CD4-positive, alpha-beta T cell treated with Interleukin-17A for 4 hours (primary cell): Measurements from ENCODE around the gene ZFYVE19.

ENCODE experiments used
- DNase-seq: peaks from one replicate; pipeline ENCODE4 v3.0.0-alpha.2; 2020; ENCODE audit warnings: mixed read lengths

The ZFYVE19 gene

GRCh38 chr15:40807028-40807887 lies at the start of gene ZFYVE19, which contains the start of gene DNAJC17:
ZFYVE19 (plus strand) TSS chr15:40807089; CDS start chr15:40807590, 501 bp downstream.
DNAJC17 (minus strand) TSS chr15:40807473; CDS start chr15:40807446, 27 bp downstream.
- DNase-seq = peak; percentile 94

- no peak for DNase-seq
Observed at GRCh38 chr15:40759961-40760360, 46.9 kb upstream of the ZFYVE19 start.

DNA sequence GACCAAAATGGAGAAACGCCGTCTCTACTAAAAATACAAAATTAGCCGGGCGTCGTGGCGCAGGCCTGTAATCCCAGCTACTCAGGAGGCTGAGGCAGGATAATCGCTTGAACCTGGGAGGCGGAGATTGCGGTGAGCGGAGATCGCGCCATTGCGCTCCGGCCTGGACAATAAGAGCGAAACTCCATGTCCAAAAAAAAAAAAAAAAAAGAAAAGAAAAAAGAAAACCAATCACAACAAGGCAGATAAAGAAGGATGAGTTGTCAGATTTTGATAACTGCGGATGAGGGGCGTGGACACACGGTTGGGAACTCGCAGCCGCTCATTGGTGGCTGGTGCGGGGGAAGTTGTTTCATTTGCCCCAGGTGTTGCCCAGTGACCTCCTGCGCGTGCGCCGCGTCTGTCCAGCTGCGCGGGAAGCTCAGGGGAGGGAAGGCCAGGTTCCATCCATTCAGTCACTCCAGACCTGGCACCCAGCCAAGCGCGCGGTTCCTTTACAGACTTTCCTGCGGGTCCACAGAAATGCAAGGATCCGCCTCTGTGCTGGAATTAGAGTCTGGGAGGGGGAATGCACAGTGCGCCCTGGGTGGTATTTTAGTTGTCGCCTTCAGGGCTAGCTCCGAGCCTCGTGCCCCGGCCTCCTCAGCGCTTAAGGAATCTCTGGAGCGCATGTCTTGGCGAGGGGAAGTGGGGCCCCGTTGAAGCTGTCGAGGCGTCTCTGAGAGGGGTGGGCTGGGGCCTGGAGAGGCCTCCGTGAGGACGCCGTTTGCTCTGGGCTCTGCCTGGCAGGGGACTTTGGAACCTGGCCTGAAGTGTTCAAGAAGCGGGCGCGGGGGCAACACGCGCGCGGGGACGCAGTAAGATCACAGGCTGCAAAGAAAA lies 43.7 kb upstream of the ZFYVE19 start:
- DNase-seq = peak; percentile 56

DNA sequence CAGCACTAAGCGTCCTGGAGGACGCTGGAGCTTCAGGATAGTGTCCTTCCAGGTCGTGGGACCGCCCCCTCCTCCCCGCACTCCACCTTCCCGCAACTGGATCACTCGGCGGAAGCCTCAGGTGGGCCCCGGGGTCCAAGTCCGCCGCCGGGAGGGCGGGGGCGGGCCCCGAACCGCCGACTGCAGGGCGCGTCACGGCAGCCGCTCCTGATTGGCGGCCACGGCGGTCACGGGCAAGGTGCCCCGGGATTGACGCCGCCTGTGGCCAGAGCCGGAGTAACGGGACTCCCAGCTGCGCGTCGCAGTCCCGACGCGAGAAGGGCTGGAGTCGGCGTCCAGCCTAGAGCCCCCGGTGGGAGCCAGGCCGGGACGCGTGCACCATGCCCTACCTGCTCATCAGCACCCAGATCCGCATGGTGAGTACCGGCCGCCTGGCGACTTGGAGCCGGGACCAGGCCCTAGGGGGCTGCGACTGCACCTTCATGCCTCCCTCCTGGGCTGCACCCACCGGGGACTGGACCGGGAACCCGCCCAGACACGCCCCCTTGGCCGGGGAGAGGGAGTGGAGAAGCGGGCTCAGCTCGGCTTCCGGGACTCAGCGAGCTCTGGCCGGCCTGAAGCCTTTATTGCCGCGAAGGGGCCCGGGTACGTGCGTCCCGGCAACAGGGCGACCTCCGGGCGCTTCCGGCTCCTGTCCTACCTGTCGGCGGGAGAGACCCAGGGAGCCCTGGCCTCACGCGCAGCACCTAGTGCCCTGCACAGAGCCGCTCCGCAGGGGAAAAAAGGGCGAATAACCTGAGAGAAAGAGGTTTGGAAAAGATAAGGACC lies 42.9 kb upstream of the ZFYVE19 start, which contains the start of gene GCHFR:
TSS of gene GCHFR (plus strand) at position 268 of the 828 bp plus-strand sequence. CDS start at position 381, 113 bp downstream.
- DNase-seq = peak; percentile 78

DNA sequence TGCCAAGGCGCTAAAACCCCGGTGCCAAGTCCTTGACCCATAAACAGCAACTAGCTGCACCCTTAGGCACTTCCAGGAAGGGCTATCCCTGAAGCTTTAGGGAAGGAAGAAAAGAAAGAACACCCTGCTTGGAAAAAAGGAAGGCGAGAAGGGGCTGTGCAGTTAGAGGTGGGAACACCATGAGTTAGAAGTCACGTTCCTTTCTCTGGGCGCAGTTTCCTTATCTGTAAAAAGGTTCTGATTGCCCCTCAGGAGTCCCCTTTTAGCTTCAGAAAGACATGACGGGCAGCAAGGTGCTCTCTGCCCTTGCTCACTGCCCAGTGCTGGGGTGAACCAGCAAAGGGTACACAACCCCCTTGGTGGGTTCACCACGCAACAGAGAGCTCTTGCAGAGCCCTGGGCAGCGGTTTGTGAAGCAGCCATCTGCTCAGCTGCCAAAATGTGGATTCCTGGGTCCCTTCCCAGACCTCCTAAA lies 42.2 kb upstream of the ZFYVE19 start:
- no peak for DNase-seq

- no peak for DNase-seq
Observed at GRCh38 chr15:40766194-40766815, 40.6 kb upstream of the ZFYVE19 start.

DNA sequence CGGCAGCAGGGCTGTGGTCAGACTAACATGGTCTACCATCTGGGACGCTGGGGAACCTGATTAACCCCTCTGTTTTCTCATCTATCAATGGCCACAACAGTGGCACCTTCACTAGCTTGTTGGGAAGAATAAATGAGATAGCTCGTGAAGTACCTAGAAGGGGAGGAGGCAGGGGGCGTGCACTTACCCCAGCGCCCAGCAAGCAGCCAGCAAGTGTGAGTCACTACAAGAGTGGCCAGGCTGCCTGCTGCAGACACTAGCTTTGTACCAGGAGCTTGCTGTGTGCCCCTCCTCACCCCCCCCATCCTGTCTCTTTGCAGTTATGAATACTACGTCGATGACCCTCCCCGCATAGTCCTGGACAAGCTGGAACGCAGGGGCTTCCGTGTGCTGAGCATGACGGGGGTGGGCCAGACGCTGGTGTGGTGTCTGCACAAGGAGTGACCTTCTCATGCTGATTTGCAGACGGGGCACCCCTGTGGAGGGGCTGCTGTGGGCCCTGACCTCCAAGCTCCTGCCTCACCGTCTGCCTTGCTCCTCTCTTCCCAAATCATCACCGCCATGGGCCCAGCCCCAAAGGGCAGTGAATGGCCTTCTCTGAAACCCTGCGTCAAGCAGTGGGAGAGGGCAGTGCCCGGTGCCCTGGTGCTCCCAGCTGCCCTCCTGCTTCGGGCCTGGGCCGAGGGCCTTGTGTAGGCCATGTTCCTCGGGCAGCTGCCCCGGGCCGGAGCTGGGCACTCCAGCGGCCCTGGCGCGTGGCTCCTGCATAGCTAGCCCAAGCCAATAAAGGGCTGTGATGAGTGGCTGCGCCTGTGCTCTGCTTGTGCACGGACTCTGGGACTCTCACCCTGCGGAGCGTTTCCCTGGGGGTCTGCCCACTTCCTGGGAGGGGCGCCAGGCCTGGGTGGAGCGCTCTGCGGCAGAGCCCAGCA lies 39.7 kb upstream of the ZFYVE19 start:
- peak; percentile 27 for DNase-seq

DNA sequence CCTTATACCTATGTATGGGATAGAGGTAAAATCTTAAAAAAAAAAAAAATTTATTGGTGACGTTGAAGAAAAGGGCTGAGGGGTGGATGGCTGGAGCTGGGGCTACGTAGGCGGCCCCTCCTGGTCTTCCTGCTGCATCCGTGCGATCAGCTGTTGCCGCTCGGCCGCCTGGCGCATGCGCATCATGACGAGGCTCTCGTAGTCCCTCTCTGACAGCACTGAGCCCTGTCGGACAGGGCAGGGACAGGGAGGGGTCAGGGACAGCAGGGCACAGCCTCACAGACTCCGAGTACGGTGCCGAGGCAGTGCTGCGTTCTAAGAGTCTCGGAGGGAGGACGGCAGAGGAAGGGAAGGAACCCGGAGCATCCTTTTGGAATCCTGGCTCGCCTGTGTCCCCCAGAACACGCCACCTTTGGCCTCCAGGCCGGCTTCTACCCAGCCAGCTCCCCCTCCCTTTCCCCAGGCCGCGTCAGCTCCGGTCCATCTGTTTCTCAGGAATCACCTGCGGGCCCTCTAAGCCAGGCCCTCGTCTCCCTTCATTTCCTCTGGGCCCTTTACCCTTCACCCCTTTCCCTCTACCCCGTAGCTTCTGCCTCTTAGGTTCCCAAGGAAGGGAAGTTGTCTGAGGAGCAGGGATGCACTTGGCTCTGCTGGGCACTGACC lies 38.9 kb upstream of the ZFYVE19 start:
- DNase-seq = no peak

DNA sequence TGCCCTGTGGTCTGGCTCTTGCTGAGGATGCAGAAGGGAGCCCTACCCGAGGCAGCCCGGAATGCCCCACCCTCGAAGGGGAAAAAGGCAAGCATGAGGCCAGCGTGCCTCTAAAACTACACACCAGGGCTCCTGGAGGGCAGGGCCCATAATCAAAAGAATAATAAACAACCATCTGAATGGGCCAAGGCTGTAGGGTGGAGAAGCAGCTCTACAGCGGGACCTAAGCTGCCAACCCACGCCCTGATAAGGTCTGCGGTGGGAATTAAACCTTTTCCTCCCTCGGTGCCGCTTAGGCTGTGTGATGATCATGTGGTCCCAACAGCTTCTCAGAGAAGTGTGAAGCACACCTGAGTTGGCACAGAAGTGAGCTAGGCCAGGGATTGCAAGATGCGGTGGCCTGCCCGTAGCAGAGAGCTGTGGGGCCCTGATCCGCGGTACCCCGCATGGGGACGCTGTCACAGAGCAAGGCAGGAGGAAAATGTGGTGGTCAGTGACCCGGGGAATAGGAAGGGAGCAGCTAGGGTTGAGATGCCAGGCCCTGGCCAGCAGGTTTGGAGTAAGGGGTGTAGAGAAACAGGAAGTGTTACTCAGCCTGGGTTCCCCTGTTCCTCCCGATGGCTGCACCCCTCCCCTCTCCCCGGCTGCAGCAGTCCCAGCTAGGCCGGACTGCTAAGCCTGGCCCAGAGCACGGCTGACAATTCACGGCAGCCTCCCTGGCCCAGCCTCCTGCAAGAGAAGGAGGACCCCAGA lies 38.2 kb upstream of the ZFYVE19 start:
- peak; percentile 38 for DNase-seq

DNA sequence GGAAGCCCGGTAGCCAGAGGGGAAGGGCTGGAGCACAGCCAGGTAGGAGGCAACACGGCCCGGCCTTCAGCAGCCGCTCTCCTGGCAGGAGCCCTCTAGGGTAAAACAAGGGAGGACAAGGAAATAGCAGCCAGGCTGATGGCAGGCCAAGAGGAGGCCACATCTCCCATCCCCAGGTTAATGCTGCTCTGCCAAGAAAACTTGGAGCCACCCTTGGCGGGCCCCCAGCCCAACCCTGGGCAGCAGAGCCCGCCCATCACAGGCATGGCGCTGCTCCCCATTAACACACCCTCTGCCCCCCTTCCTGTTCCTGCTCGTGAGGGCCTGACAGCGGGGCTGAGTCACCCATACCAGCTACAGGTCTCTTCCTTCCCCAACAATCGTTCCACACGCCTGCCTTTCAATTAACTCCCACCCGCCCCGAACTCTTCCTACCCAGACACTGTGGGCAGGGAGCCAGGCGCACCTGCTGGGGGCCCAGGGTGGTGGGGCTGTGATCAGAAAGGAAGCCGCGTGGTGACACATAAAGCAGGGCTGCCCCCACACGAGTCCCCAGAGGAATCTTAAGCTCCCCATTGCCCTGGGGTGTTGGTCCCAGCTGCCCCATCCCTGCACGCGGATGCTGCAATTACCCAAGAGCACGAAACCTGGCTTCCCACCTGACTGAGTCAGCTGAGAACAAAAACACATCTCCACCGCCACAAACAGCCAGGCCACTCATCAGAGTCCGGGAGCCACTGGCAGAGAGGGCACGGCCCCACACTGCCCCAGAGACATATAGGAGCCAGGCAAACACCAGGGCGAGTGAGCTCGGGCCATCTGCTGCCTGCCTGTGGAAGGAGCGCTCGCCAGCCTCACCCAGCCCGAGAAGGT lies 37.4 kb upstream of the ZFYVE19 start, which contains the start of gene C15orf62:
TSS of gene C15orf62 (plus strand) at position 707 of the 873 bp plus-strand sequence. CDS start 516 bp downstream, outside the sequence.
- peak; percentile 87 for DNase-seq

DNA sequence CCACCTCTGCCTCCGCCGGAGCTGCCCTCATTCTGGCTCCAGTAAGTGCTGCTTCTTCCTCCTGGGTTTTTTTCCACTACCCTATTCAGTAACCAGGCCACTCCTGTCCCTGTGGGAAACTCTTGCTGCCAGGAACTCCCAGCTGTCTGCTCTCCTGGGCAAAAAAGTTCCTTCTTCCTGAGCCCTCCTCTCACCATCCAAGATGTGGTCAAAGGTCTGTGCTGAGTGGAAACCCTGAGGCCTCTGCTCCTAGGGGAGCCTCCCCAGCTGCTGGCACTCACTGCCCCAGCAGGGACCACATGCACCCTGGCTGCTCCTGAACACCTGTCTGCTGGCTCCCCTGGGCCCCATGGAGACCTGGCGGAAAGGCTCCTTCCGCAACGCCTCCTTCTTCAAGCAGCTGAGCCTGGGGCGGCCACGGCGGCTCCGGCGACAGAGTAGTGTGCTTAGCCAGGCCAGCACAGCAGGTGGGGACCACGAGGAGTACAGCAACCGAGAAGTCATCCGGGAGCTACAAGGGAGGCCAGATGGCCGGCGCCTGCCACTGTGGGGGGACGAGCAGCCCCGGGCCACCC lies 36.7 kb upstream of the ZFYVE19 start:
- no peak for DNase-seq

GRCh38 chr15:40771242-40771641 lies 35.6 kb upstream of the ZFYVE19 start:
- no peak for DNase-seq

- DNase-seq = no peak
Observed at GRCh38 chr15:40772014-40772413, 34.9 kb upstream of the ZFYVE19 start.

GRCh38 chr15:40773496-40773895 lies 33.4 kb upstream of the ZFYVE19 start:
- no peak for DNase-seq

DNA sequence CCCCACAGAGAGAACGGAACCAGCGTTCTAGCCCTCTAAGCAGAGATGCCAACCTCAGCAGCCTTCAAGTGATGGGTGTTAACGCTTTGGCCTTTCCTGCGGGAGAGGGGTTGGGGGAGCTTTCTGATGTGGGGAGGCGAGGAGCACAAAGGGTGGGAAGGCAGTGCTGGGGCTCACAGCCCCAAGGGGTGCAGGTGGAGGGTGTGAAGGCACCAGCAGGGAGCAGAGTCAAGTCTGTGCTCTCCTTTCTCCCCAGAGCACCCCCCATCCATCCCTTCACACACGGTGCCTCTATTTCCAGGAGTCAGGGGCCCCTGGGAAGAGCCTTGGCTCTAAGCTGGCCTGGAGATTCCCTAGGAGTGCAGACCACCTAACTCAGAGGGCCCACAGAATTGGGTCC lies 33.0 kb upstream of the ZFYVE19 start:
- no peak for DNase-seq

DNA sequence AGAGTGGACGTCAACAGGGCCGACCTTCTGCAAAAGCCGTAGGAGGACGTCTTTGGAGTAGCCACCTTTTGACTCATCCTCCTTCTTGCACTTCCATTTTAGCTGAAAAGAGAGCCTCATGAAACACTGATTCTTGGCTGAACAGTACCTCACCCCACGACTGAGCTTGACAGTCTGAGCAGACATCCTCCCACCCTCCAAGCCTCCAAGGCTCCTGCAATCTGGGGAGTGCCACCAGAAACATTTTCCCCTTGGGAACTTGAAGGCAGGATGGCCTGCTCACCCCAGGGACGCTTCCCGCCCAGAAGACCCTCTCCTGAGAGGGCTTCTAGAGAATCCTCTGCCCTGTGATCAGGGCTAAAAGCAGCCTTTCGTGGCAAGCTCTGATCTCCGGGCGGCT lies 31.9 kb upstream of the ZFYVE19 start:
- no peak for DNase-seq

GRCh38 chr15:40775740-40776536 lies 31.0 kb upstream of the ZFYVE19 start:
- DNase-seq = no peak
